SK-N-SH (cell line): ENCODE measurements around the gene ST6GALNAC3. TPM values are rescaled to one million over a fixed set of nuclear protein-coding genes. Genes with fewer than 3 reads are reported as not detected.

Source experiments
- CTCF ChIA-PET: fragments of 300-600, 350-600 bp; formaldehyde crosslinking; extraction: SDS; loops from one replicate; lab custom pipeline; 2021; lab: Yijun Ruan, JAX
- POLR2A ChIA-PET: fragments of 350-600 bp; sonication (Branson Sonifier 250); formaldehyde crosslinking; extraction: SDS; loops from one replicate; lab custom pipeline; 2020; ENCODE audit warnings: antibody characterized with exemption, inconsistent platforms; lab: Yijun Ruan, JAX
- DNase-seq: peaks from one replicate; pipeline ENCODE4 v3.0.0; 2012
- H2AFZ ChIP-seq: fragments of 200-600 bp; sonication (generic); 2 replicates; pipeline ENCODE4 v1.8.1; 2016; ENCODE audit warnings: antibody characterized with exemption, mild to moderate bottlenecking, low read depth
- H3F3A ChIP-seq: fragments of 200-600 bp; sonication (generic); replicated peaks from 2 replicates; pipeline ENCODE3; 2016; ENCODE audit warnings: antibody characterized with exemption, mild to moderate bottlenecking; ENCODE audit not compliant: insufficient read depth
- H3K27ac ChIP-seq, 2 experiments: fragments of 200-500 bp in 1 of 2; fragments of 200-600 bp in 1 of 2; sonication (Bioruptor generic) in 1 of 2; sonication (generic), shearing (Covaris generic) in 1 of 2; 2 replicates each; pipeline versions ENCODE4 v1.5.1 to v1.6.1; 2014 to 2016; ENCODE audit warnings: low read depth in 2 of 2, inconsistent platforms in 1 of 2, low read length in 1 of 2, mild to moderate bottlenecking in 1 of 2, mixed read lengths in 1 of 2
- H3K27me3 ChIP-seq: fragments of 200-600 bp; sonication (generic), shearing (Covaris generic); 2 replicates; pipeline ENCODE4 v1.6.1; 2016; ENCODE audit warnings: mixed run types; ENCODE audit not compliant: insufficient read depth
- H3K36me3 ChIP-seq, 2 experiments: fragments of 200-500 bp in 1 of 2; fragments of 200-600 bp in 1 of 2; sonication (Bioruptor generic) in 1 of 2; sonication (generic) in 1 of 2; replicated peaks in 1 of 2; 2 replicates each; pipeline versions ENCODE3 to v1.5.1; 2014 to 2016; ENCODE audit warnings: low read length in 1 of 2, mild to moderate bottlenecking in 1 of 2; ENCODE audit not compliant: insufficient read depth in 2 of 2, control insufficient read depth in 1 of 2
- H3K4me1 ChIP-seq, 2 experiments: fragments of 200-500 bp in 1 of 2; fragments of 200-600 bp in 1 of 2; sonication (Bioruptor generic) in 1 of 2; sonication (generic), shearing (Covaris generic) in 1 of 2; 2 replicates each; pipeline versions ENCODE4 v1.5.1 to v1.6.1; 2014 to 2016; ENCODE audit warnings: low read depth in 1 of 2, low read length in 1 of 2, mixed run types in 1 of 2; ENCODE audit not compliant: insufficient read depth in 2 of 2, control insufficient read depth in 1 of 2
- H3K4me2 ChIP-seq: fragments of 200-600 bp; sonication (generic), shearing (Covaris generic); 2 replicates; pipeline ENCODE4 v1.6.1; 2017; ENCODE audit warnings: mixed run types
- H3K4me3 ChIP-seq, 2 experiments: fragments of 200-500 bp in 1 of 2; fragments of 200-600 bp in 1 of 2; sonication (Bioruptor generic) in 1 of 2; sonication (generic), shearing (Covaris generic) in 1 of 2; 2 replicates each; pipeline versions ENCODE4 v1.5.1 to v1.8.1; 2014 to 2016; ENCODE audit warnings: low read depth in 2 of 2, inconsistent platforms in 1 of 2, low read length in 1 of 2, mild to moderate bottlenecking in 1 of 2, mixed read lengths in 1 of 2, moderate library complexity in 1 of 2
- H3K79me2 ChIP-seq: fragments of 200-600 bp; sonication (generic); 2 replicates; pipeline ENCODE4 v1.8.1; 2017; ENCODE audit warnings: mild to moderate bottlenecking; ENCODE audit not compliant: insufficient read depth
- H3K9ac ChIP-seq: fragments of 200-600 bp; sonication (generic); 2 replicates; pipeline ENCODE4 v1.6.1; 2017; ENCODE audit warnings: mixed run types
- H3K9me2 ChIP-seq: fragments of 200-600 bp; sonication (generic); 2 replicates; pipeline ENCODE4 v1.6.1; 2017; ENCODE audit warnings: mixed run types
- H3K9me3 ChIP-seq: fragments of 200-600 bp; sonication (generic); 2 replicates; pipeline ENCODE4 v1.6.1; 2017; ENCODE audit warnings: mixed run types, mild to moderate bottlenecking, moderate library complexity
- H4K20me1 ChIP-seq: fragments of 200-600 bp; sonication (generic); 2 replicates; pipeline ENCODE4 v1.6.1; 2017; ENCODE audit warnings: mild to moderate bottlenecking, mixed run types; ENCODE audit not compliant: insufficient read depth
- CHD2 ChIP-seq: fragments of 150-350 bp; IDR thresholded peaks from 2 replicates; pipeline ENCODE4 v1.6.1; 2018; ENCODE audit warnings: low read length; ENCODE audit not compliant: partially characterized antibody
- EZH2phosphoT487 ChIP-seq: fragments of 200-600 bp; sonication (generic); IDR thresholded peaks from 2 replicates; pipeline ENCODE4 v1.6.1; 2017; ENCODE audit warnings: low read depth, mixed run types, mild to moderate bottlenecking, antibody characterized with exemption, moderate library complexity, borderline replicate concordance
- FOSL2 ChIP-seq: IDR thresholded peaks from 2 replicates; pipeline ENCODE4 v1.4.0; 2012; ENCODE audit warnings: low read depth, mild to moderate bottlenecking, moderate library complexity, borderline replicate concordance
- FOXJ3 ChIP-seq: sonication (generic); formaldehyde crosslinking; IDR thresholded peaks from 2 replicates; pipeline ENCODE4 v1.5.1; 2020; ENCODE audit warnings: mild to moderate bottlenecking, missing genetic modification reagents
- FOXM1 ChIP-seq: IDR thresholded peaks from 2 replicates; pipeline ENCODE4 v1.4.0; 2012; ENCODE audit warnings: low read depth, mild to moderate bottlenecking
- GABPA ChIP-seq: IDR thresholded peaks from 2 replicates; pipeline ENCODE4 v1.4.0; 2012; ENCODE audit warnings: low read depth, mild to moderate bottlenecking
- JUND ChIP-seq: IDR thresholded peaks from 2 replicates; pipeline ENCODE4 v1.4.0; 2012
- MEF2A ChIP-seq: IDR thresholded peaks from 2 replicates; pipeline ENCODE4 v1.4.0; 2012; ENCODE audit warnings: low read depth, borderline replicate concordance
- MXI1 ChIP-seq: IDR thresholded peaks from 2 replicates; pipeline ENCODE4 v1.6.1; 2012; ENCODE audit warnings: mild to moderate bottlenecking, low read depth, low read length, improper control_type of control experiment
- NRF1 ChIP-seq: IDR thresholded peaks from 2 replicates; pipeline ENCODE4 v1.6.1; 2012; ENCODE audit warnings: low read depth, mild to moderate bottlenecking, low read length
- POLR2AphosphoS5 ChIP-seq: IDR thresholded peaks from 2 replicates; pipeline ENCODE4 v1.6.1; 2012; ENCODE audit warnings: low read depth, low read length
- SIN3A ChIP-seq: IDR thresholded peaks from 2 replicates; pipeline ENCODE4 v1.6.1; 2012; ENCODE audit warnings: low read depth, mild to moderate bottlenecking, low read length, moderate library complexity, borderline replicate concordance
- SMC3 ChIP-seq: IDR thresholded peaks from 2 replicates; pipeline ENCODE4 v1.6.1; 2012; ENCODE audit warnings: low read depth, low read length, improper control_type of control experiment
- TAF1 ChIP-seq: IDR thresholded peaks from 2 replicates; pipeline ENCODE4 v1.6.1; 2012; ENCODE audit warnings: low read depth, mild to moderate bottlenecking, low read length, moderate library complexity, borderline replicate concordance
- TEAD4 ChIP-seq: IDR thresholded peaks from 2 replicates; pipeline ENCODE4 v1.4.0; 2012; ENCODE audit warnings: mild to moderate bottlenecking, borderline replicate concordance; ENCODE audit not compliant: insufficient read depth
- YY1 ChIP-seq: IDR thresholded peaks from 2 replicates; pipeline ENCODE4 v1.4.0; 2012; ENCODE audit warnings: low read depth, mild to moderate bottlenecking
- WGBS: methylation state at CpG from one replicate; pipeline ENCODE4 v1.1.6; 2017; ENCODE audit warnings: low lambda C conversion rate; 5-methylcytosine and 5-hydroxymethylcytosine counted together
- polyA plus RNA-seq, 3 experiments: library from polyadenylated mRNA; depleted of rRNA; stranded (reverse); fragments of >200 nt; gene quantifications; 2 replicates each; pipeline ENCODE4 v1.2.3, GENCODE V29; 2012
- TF ChIP-seq, protein P1 (sequence below): IDR thresholded peaks from 2 replicates; pipeline ENCODE4 v1.4.0; 2012; ENCODE audit warnings: low read depth, borderline replicate concordance
- TF ChIP-seq, protein P2 (sequence below): IDR thresholded peaks from 2 replicates; pipeline ENCODE4 v1.4.0; 2012; ENCODE audit warnings: low read depth
- TF ChIP-seq, protein P3 (sequence below): fragments of 150-350 bp; IDR thresholded peaks from 2 replicates; pipeline ENCODE4 v1.6.1; 2017; ENCODE audit warnings: antibody characterized with exemption, low read length, low read depth, borderline replicate concordance
- TF ChIP-seq, protein P4 (sequence below): fragments of 200-600 bp; sonication (generic); IDR thresholded peaks from 2 replicates; pipeline ENCODE4 v1.6.1; 2017; ENCODE audit warnings: antibody characterized with exemption, mild to moderate bottlenecking, moderate library complexity
- TF ChIP-seq, protein P5 (sequence below): fragments of 150-350 bp; IDR thresholded peaks from 2 replicates; pipeline ENCODE4 v1.6.1; 2016; ENCODE audit warnings: mild to moderate bottlenecking, low read depth, low read length
- TF ChIP-seq, protein P6 (sequence below): IDR thresholded peaks from 2 replicates; pipeline ENCODE4; 2012

The ST6GALNAC3 gene
- polyA plus RNA-seq, 1 of the 3 experiments (the other 2 are of a cell fraction) = 8.1 TPM

DNA sequence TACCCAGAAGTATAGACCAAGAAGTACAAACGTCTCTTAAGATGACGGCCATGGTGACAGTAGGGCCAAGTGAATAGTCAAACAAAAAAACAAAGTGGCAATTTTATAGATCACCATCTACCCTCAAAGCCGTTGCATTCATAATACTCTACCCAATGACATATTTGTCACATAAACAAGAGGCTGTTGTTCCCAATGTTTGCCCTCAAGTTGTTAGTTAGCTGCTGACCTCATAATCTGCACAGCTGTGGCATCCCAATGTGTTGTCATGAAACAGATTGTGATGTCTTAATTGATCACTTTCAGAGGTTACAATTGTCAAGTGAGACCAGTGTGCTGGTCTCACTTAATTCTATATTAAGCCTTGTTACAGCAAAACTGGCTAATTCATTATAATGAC, 333.8 kb downstream of the ST6GALNAC3 start:
- H3K9me3 ChIP-seq = no peaks in the 10 kb centered on the region
- no peak for DNase-seq
- POLR2A ChIA-PET = no interaction called here
- peaks cover 0 to 2% of the 10 kb centered on the region in 2 experiments; a peak in 2 of 4 replicates for H3K4me1 ChIP-seq
- no peak overlapping the region for H2AFZ ChIP-seq
- H3K27ac ChIP-seq = no peak overlapping the region
- TF ChIP-seq GABPA (no peak), TAF1 (no peak), TEAD4 (no peak), EZH2phosphoT487 (no peak), YY1 (no peak), JUND (no peak), SIN3A (no peak), FOXM1 (no peak), POLR2AphosphoS5 (no peak), FOSL2 (no peak), CHD2 (no peak), MXI1 (no peak), FOXJ3 (no peak)
- TF ChIP-seq, protein P1, sequence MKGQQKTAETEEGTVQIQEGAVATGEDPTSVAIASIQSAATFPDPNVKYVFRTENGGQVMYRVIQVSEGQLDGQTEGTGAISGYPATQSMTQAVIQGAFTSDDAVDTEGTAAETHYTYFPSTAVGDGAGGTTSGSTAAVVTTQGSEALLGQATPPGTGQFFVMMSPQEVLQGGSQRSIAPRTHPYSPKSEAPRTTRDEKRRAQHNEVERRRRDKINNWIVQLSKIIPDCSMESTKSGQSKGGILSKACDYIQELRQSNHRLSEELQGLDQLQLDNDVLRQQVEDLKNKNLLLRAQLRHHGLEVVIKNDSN = no peak
- TF ChIP-seq, protein P2, sequence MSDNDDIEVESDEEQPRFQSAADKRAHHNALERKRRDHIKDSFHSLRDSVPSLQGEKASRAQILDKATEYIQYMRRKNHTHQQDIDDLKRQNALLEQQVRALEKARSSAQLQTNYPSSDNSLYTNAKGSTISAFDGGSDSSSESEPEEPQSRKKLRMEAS = no peak
- TF ChIP-seq, protein P3, sequence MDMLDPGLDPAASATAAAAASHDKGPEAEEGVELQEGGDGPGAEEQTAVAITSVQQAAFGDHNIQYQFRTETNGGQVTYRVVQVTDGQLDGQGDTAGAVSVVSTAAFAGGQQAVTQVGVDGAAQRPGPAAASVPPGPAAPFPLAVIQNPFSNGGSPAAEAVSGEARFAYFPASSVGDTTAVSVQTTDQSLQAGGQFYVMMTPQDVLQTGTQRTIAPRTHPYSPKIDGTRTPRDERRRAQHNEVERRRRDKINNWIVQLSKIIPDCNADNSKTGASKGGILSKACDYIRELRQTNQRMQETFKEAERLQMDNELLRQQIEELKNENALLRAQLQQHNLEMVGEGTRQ = no peak
- TF ChIP-seq, all 33 proteins: peak for 0
- no peaks in the 10 kb centered on the region for H4K20me1 ChIP-seq
- H3K9me2 ChIP-seq = no peaks in the 10 kb centered on the region
- no peaks in the 10 kb centered on the region for H3F3A ChIP-seq
- H3K79me2 ChIP-seq = no peaks in the 10 kb centered on the region
- H3K4me2 ChIP-seq = no peak overlapping the region
- peaks cover 0 to 8% of the 10 kb centered on the region in 2 experiments for H3K36me3 ChIP-seq
- no peak overlapping the region for H3K4me3 ChIP-seq
- H3K27me3 ChIP-seq = no peaks in the 10 kb centered on the region
- 83% methylated on average over 3 of the region's 3 CpGs for WGBS
- CTCF ChIA-PET = no interaction called here
- no peak overlapping the region for H3K9ac ChIP-seq

DNA sequence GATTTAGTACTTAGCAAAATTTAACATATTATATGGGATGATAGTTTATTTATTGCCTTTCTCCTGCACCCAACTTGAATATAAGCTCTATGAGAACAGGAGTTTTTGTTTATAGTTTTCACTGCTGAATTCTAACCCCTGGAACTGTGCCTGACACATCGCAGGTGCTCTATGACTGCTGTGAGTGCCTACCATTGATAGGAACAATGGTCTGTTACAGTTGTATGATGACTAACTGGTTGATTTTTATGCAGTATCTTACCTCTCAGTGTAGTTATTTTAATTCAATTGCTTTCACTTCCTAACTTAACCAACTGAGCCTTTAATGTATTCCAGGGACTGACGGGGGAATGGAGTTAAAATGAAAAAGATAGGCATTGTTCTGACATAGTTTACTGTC, 336.0 kb downstream of the ST6GALNAC3 start:
- Histone ChIP-seq H3K9me2 (no peaks in the 10 kb centered on the region), H3K36me3 (peaks cover 0 to 8% of the 10 kb centered on the region in 2 experiments), H3K27ac (no peak overlapping the region), H3K9me3 (no peaks in the 10 kb centered on the region), H3K4me2 (no peak overlapping the region), H3K27me3 (no peaks in the 10 kb centered on the region), H3K4me1 (peaks cover 0 to 2% of the 10 kb centered on the region in 2 experiments; a peak in 2 of 4 replicates), H4K20me1 (no peaks in the 10 kb centered on the region), H2AFZ (no peak overlapping the region), H3K79me2 (no peaks in the 10 kb centered on the region), H3F3A (no peaks in the 10 kb centered on the region), H3K9ac (no peak overlapping the region), H3K4me3 (no peak overlapping the region)
- ChIA-PET POLR2A (no interaction called here), CTCF (no interaction called here)
- 80% methylated on average over 2 of the region's 2 CpGs for WGBS
- no peak for DNase-seq
- TF ChIP-seq FOSL2 = no peak
- TF ChIP-seq, protein P3 = no peak
- no peak for TF ChIP-seq MEF2A
- TF ChIP-seq NRF1 = no peak
- TF ChIP-seq, protein P4, sequence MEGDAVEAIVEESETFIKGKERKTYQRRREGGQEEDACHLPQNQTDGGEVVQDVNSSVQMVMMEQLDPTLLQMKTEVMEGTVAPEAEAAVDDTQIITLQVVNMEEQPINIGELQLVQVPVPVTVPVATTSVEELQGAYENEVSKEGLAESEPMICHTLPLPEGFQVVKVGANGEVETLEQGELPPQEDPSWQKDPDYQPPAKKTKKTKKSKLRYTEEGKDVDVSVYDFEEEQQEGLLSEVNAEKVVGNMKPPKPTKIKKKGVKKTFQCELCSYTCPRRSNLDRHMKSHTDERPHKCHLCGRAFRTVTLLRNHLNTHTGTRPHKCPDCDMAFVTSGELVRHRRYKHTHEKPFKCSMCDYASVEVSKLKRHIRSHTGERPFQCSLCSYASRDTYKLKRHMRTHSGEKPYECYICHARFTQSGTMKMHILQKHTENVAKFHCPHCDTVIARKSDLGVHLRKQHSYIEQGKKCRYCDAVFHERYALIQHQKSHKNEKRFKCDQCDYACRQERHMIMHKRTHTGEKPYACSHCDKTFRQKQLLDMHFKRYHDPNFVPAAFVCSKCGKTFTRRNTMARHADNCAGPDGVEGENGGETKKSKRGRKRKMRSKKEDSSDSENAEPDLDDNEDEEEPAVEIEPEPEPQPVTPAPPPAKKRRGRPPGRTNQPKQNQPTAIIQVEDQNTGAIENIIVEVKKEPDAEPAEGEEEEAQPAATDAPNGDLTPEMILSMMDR = no peak
- TF ChIP-seq TAF1 = no peak
- TF ChIP-seq, protein P5, sequence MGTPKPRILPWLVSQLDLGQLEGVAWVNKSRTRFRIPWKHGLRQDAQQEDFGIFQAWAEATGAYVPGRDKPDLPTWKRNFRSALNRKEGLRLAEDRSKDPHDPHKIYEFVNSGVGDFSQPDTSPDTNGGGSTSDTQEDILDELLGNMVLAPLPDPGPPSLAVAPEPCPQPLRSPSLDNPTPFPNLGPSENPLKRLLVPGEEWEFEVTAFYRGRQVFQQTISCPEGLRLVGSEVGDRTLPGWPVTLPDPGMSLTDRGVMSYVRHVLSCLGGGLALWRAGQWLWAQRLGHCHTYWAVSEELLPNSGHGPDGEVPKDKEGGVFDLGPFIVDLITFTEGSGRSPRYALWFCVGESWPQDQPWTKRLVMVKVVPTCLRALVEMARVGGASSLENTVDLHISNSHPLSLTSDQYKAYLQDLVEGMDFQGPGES = no peak
- TF ChIP-seq SMC3 = no peak
- no peak for TF ChIP-seq YY1
- TF ChIP-seq, protein P6, sequence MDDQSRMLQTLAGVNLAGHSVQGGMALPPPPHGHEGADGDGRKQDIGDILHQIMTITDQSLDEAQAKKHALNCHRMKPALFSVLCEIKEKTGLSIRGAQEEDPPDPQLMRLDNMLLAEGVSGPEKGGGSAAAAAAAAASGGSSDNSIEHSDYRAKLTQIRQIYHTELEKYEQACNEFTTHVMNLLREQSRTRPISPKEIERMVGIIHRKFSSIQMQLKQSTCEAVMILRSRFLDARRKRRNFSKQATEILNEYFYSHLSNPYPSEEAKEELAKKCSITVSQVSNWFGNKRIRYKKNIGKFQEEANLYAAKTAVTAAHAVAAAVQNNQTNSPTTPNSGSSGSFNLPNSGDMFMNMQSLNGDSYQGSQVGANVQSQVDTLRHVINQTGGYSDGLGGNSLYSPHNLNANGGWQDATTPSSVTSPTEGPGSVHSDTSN = no peak
